GM23248 (cell line): ENCODE data around the gene MYO10. TPM values are rescaled to one million over a fixed set of nuclear protein-coding genes. Genes with fewer than 3 reads are reported as not detected.
"Not testable (repeated sequence)": the region's sequence is repeated elsewhere in the genome, so short reads cannot be mapped to it uniquely, and the experiment has no call there.

Experiments used
- DNase-seq: peaks from one replicate; pipeline ENCODE4 v3.0.0-alpha.2; 2015
- H2AFZ ChIP-seq: fragments of 200-600 bp; sonication (generic); 2 replicates; pipeline ENCODE4 v1.6.1; 2016; ENCODE audit warnings: antibody characterized with exemption
- H3F3A ChIP-seq: fragments of 200-600 bp; sonication (generic); 2 replicates; pipeline ENCODE4 v1.6.1; 2016; ENCODE audit warnings: mild to moderate bottlenecking, antibody characterized with exemption, mixed run types; ENCODE audit not compliant: insufficient read depth
- H3K27ac ChIP-seq: fragments of 200-600 bp; sonication (generic); 2 replicates; pipeline ENCODE4 v1.5.1; 2016; ENCODE audit warnings: mild to moderate bottlenecking
- H3K27me3 ChIP-seq: fragments of 200-600 bp; sonication (generic); replicated peaks from 2 replicates; pipeline ENCODE4 v1.6.1; 2016; ENCODE audit warnings: mild to moderate bottlenecking; ENCODE audit not compliant: insufficient read depth
- H3K36me3 ChIP-seq: fragments of 200-600 bp; sonication (generic); 2 replicates; pipeline ENCODE4 v1.6.1; 2016; ENCODE audit warnings: low read depth, mild to moderate bottlenecking
- H3K4me1 ChIP-seq: fragments of 200-600 bp; sonication (generic); 2 replicates; pipeline ENCODE4 v1.6.1; 2016; ENCODE audit warnings: mild to moderate bottlenecking; ENCODE audit not compliant: insufficient read depth
- H3K4me2 ChIP-seq: fragments of 200-600 bp; sonication (generic); one replicate; pipeline ENCODE4 v1.6.1; 2016; ENCODE audit warnings: mild to moderate bottlenecking; ENCODE audit not compliant: unreplicated experiment
- H3K4me3 ChIP-seq: fragments of 200-600 bp; sonication (generic); 2 replicates; pipeline ENCODE4 v1.5.1; 2016; ENCODE audit warnings: mild to moderate bottlenecking
- H3K79me2 ChIP-seq: fragments of 200-600 bp; sonication (generic); 2 replicates; pipeline ENCODE4 v1.6.1; 2016; ENCODE audit warnings: mild to moderate bottlenecking; ENCODE audit not compliant: insufficient read depth
- H3K9ac ChIP-seq: fragments of 200-600 bp; sonication (generic); 2 replicates; pipeline ENCODE4 v1.6.1; 2016; ENCODE audit warnings: mild to moderate bottlenecking
- H3K9me2 ChIP-seq: fragments of 200-600 bp; sonication (generic); 2 replicates; pipeline ENCODE4 v1.6.1; 2016; ENCODE audit warnings: mixed run types, mild to moderate bottlenecking, moderate library complexity; ENCODE audit not compliant: insufficient read depth
- H3K9me3 ChIP-seq: fragments of 200-600 bp; sonication (generic); one replicate; pipeline ENCODE4 v1.6.1; 2017; ENCODE audit warnings: low read depth
- H4K20me1 ChIP-seq: fragments of 200-600 bp; sonication (generic); 2 replicates; pipeline ENCODE4 v1.6.0; 2016; ENCODE audit not compliant: insufficient read depth
- EZH2 ChIP-seq: fragments of 200-600 bp; sonication (generic); IDR thresholded peaks from 2 replicates; pipeline ENCODE4 v1.6.1; 2018; ENCODE audit warnings: antibody characterized with exemption, mild to moderate bottlenecking; ENCODE audit not compliant: insufficient read depth, poor library complexity, severe bottlenecking
- EZH2phosphoT487 ChIP-seq: fragments of 200-600 bp; sonication (generic); IDR thresholded peaks from 2 replicates; pipeline ENCODE4 v1.6.1; 2018; ENCODE audit warnings: antibody characterized with exemption, moderate library complexity, mild to moderate bottlenecking, low read depth; ENCODE audit not compliant: insufficient read depth
- WGBS, 2 experiments: methylation state at CpG; one replicate each; pipeline ENCODE4 v1.1.6; 2015 to 2017; ENCODE audit warnings: low lambda C conversion rate in 2 of 2, low coverage in 1 of 2; ENCODE audit errors: missing lambda C conversion rate in 2 of 2; 5-methylcytosine and 5-hydroxymethylcytosine counted together
- in situ Hi-C: fragments of 300-500 bp; cut with MboI; formaldehyde crosslinking; loops from 2 replicates; pipeline ENCODE4 v1.15.0; 2020
- polyA plus RNA-seq: library from polyadenylated mRNA; unstranded; fragments of >200 nt; fragmentation: Nextera tagmentation; extraction: Ambion mirVana; gene quantifications from 2 replicates; pipeline ENCODE4 v1.2.1, GENCODE V29; 2016
- total RNA-seq: library from RNA; depleted of rRNA; stranded (reverse); fragments of >200 nt; shearing (Covaris generic); gene quantifications from 2 replicates; pipeline ENCODE4 v1.2.3, GENCODE V29; 2014

The MYO10 gene
- total and polyA plus RNA-seq, 2 experiments from 2014 or later: 43.2 to 47.0 TPM

DNA sequence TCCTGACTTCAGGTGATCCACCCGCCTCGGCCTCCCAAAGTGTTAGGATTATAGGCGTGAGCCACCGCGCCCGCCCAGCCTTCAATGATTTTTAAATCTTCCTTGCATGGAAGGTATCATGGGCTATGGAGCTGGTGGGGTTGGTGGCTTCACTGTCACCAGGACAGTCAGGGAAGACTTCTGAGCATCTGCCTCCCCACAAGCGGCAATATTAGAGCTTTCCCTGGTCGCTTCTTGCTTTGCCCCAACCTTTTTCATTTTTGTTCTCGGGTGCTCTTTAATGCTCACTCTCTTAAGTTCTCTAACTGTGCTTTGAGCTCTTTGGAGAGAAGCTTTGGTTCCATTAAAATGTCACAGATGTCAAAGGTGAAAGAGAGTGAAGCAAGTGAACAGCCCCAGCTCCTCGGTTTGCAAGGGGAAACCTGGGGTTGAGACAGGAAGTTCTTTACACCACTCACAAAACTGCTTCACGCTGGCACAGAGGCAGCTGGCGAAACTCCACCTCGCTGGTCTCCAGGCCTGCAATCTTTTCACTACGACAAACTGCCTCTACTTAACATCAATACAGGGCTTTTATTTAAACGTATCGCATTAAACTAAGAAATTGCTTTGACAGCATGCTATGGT lies 176.8 kb downstream of the MYO10 start:
- Histone ChIP-seq H4K20me1 (no peaks in the 10 kb centered on the region), H3K4me3 (no peak overlapping the region), H3K9me2 (no peaks in the 10 kb centered on the region), H3K79me2 (peaks cover 19% of the 10 kb centered on the region), H3K9me3 (no peaks in the 10 kb centered on the region), H3K4me2 (no peak overlapping the region), H3K9ac (no peak overlapping the region), H3K4me1 (no peaks in the 10 kb centered on the region), H3F3A (peaks cover 48% of the 10 kb centered on the region), H3K36me3 (peaks cover 77% of the 10 kb centered on the region), H3K27me3 (no peaks in the 10 kb centered on the region), H3K27ac (no peak overlapping the region), H2AFZ (no peak overlapping the region)
- in situ Hi-C loops: no loop called here
- TF ChIP-seq EZH2phosphoT487: no peak
- no peak for TF ChIP-seq EZH2
- WGBS, 2 experiments: 94 to 96% methylated on average over 16 of the region's 16 CpGs
- no peak for DNase-seq

DNA sequence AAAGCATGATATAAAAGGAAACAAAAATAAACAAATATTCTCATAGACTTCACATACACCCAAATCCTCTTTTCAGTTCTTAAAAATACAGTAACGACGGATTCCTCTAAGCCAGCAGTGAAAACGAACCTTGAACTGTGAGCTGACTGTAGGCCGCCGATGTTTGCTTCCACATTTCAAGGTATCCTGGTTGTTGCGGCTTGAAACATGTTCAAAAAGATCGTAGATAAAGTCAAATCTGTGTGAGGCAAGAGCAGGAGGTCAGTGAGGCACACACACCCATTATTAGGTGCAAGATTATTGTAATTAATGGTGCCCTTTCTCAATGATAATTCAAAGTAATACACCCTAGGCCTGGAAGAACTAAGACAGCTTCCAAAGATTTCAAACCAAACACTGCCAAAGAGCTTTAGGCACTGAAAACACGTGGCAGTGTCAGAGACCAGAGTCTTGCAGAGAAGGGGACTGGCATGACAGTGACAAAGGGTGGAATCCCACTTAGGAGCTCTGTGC lies 178.0 kb downstream of the MYO10 start:
- Histone ChIP-seq H3K79me2 (peaks cover 28% of the 10 kb centered on the region), H3K27ac (no peak overlapping the region), H4K20me1 (no peaks in the 10 kb centered on the region), H3K4me1 (no peaks in the 10 kb centered on the region), H2AFZ (no peak overlapping the region), H3K4me2 (no peak overlapping the region), H3K9me2 (no peaks in the 10 kb centered on the region), H3K9ac (no peak overlapping the region), H3K36me3 (peaks cover 69% of the 10 kb centered on the region), H3K27me3 (no peaks in the 10 kb centered on the region), H3K9me3 (no peaks in the 10 kb centered on the region), H3K4me3 (no peak overlapping the region), H3F3A (peaks cover 41% of the 10 kb centered on the region)
- TF ChIP-seq EZH2phosphoT487 (no peak), EZH2 (no peak)
- in situ Hi-C loops: no loop called here
- WGBS, 2 experiments: 87 to 90% methylated on average over 8 of the region's 8 CpGs
- DNase-seq: no peak

GRCh38 chr5:16757577-16757976 lies 178.5 kb downstream of the MYO10 start:
- H3K4me1 ChIP-seq, H3K27ac ChIP-seq, in situ Hi-C loops, H4K20me1 ChIP-seq, H3K4me3 ChIP-seq, DNase-seq, H2AFZ ChIP-seq, H3K9me2 ChIP-seq, H3K9me3 ChIP-seq, H3K9ac ChIP-seq, H3K4me2 ChIP-seq, H3K27me3 ChIP-seq: not testable (repeated sequence)
- H3F3A ChIP-seq: peaks cover 43% of the 10 kb centered on the region
- 97 to 98% methylated on average over 6 of the region's 6 CpGs for WGBS, 2 experiments
- H3K36me3 ChIP-seq: peaks cover 66% of the 10 kb centered on the region
- H3K79me2 ChIP-seq: peaks cover 32% of the 10 kb centered on the region

DNA sequence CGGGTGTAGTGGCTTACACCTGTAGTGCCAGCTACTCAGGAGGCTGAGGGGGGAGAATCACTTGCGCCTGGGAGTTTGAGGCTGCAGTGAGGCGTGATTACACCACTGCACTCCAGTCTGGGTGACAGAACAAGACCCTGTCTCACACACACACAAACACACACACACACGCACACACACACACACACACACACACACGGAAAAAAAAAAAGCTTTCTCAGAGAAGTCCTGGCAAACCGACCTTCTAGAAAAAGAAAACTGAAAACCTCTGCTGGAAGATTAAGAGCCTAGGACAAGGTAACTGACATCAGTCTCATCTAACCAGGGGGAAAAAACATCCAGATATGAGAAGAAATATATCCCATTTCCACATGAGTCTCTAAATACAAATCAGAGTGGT lies 178.9 kb downstream of the MYO10 start:
- Histone ChIP-seq H3K27me3 (no peaks in the 10 kb centered on the region), H3K9ac (no peak overlapping the region), H4K20me1 (no peaks in the 10 kb centered on the region), H3K4me3 (no peak overlapping the region), H3K27ac (no peak overlapping the region), H3K9me2 (no peaks in the 10 kb centered on the region), H3K9me3 (no peaks in the 10 kb centered on the region), H3K4me1 (no peaks in the 10 kb centered on the region), H3K36me3 (peaks cover 61% of the 10 kb centered on the region), H3F3A (peaks cover 43% of the 10 kb centered on the region), H2AFZ (no peak overlapping the region), H3K4me2 (no peak overlapping the region), H3K79me2 (peaks cover 36% of the 10 kb centered on the region)
- DNase-seq: no peak
- 69 to 79% methylated on average over 4 to 6 of the region's 6 CpGs for WGBS, 2 experiments
- in situ Hi-C loops: no loop called here
- TF ChIP-seq EZH2phosphoT487: no peak
- TF ChIP-seq EZH2: no peak
